ENCODE data around the gene DCST2.

GRCh38 chr1:155037043-155037442 is 3.5 kb upstream of the DCST2 start:
- TF ChIP-seq POLR2AphosphoS5 (IDR thresholded peaks at IDR 0.05; ENCODE audit: low read depth, low read length) (no peak), SIN3A (IDR thresholded peaks at IDR 0.05; ENCODE audit: borderline replicate concordance, insufficient read depth, low read length) (no peak), TAF1 (IDR thresholded peaks at IDR 0.05; ENCODE audit: borderline replicate concordance, insufficient read depth, low read length) (no peak)

All from PFSK-1 (cell line).